ACC112 (cell line): ENCODE data around the gene FCSK.
"Not testable (repeated sequence)": the region's sequence is repeated elsewhere in the genome, so short reads cannot be mapped to it uniquely, and the experiment has no call there.

Source experiments
- H2AFZ ChIP-seq: fragments of 200-600 bp; sonication (generic); one replicate; pipeline ENCODE4 v1.6.0; 2017; ENCODE audit warnings: antibody characterized with exemption, low read length; ENCODE audit not compliant: unreplicated experiment
- H3K27ac ChIP-seq: fragments of 200-600 bp; sonication (generic); 2 replicates; pipeline ENCODE4 v1.5.1; 2014; ENCODE audit warnings: low read depth, mild to moderate bottlenecking, antibody characterized with exemption, low read length, moderate library complexity
- H3K27me3 ChIP-seq: fragments of 200-600 bp; sonication (generic); 2 replicates; pipeline ENCODE4 v1.6.1; 2014; ENCODE audit warnings: mild to moderate bottlenecking, antibody characterized with exemption, low read length, moderate library complexity, mixed read lengths; ENCODE audit not compliant: insufficient read depth
- H3K36me3 ChIP-seq: fragments of 200-600 bp; sonication (generic); 2 replicates; pipeline ENCODE4 v1.6.1; 2016; ENCODE audit warnings: mild to moderate bottlenecking, antibody characterized with exemption, low read length, moderate library complexity, mixed read lengths; ENCODE audit not compliant: insufficient read depth
- H3K4me1 ChIP-seq: fragments of 200-600 bp; sonication (generic); one replicate; pipeline ENCODE4 v1.6.1; 2016; ENCODE audit warnings: low read length, mixed read lengths; ENCODE audit not compliant: insufficient read depth, unreplicated experiment, control insufficient read depth
- H3K4me3 ChIP-seq: fragments of 200-600 bp; sonication (generic); 2 replicates; pipeline ENCODE4 v1.5.1; 2014; ENCODE audit warnings: mild to moderate bottlenecking, low read depth, low read length
- H3K79me2 ChIP-seq: fragments of 200-600 bp; sonication (generic); one replicate; pipeline ENCODE4 v1.6.0; 2016; ENCODE audit warnings: low read length; ENCODE audit not compliant: control insufficient read depth, unreplicated experiment, insufficient read depth

FCSK gene

GRCh38 chr16:70512456-70512855 lies 58.1 kb downstream of the FCSK start:
- Histone ChIP-seq H3K4me3 (no peak overlapping the region), H3K27ac (peak overlapping the region; percentile 35; the same call in 1 of the 2 replicates), H3K36me3 (peaks cover 30% of the 10 kb centered on the region), H3K79me2 (no peaks in the 10 kb centered on the region), H3K27me3 (no peaks in the 10 kb centered on the region), H3K4me1 (peaks cover 13% of the 10 kb centered on the region), H2AFZ (no peak overlapping the region)

GRCh38 chr16:70520612-70521297 lies 66.4 kb downstream of the FCSK start:
- no peak overlapping the region for H3K4me3 ChIP-seq

GRCh38 chr16:70522216-70523075 lies 68.1 kb downstream of the FCSK start:
- Histone ChIP-seq H3K79me2 (peaks cover 67% of the 10 kb centered on the region), H3K36me3 (peaks cover 12% of the 10 kb centered on the region; the same call in 1 of the 2 replicates), H3K4me3 (peak overlapping the region; percentile 99), H3K27me3 (no peaks in the 10 kb centered on the region), H2AFZ (peak overlapping the region; percentile 37), H3K27ac (peak overlapping the region; percentile 92), H3K4me1 (peaks cover 31% of the 10 kb centered on the region)

More at GRCh38 chr16:70520612-70521297, 66.4 kb downstream of the FCSK start:
- Histone ChIP-seq H3K27me3 (no peaks in the 10 kb centered on the region), H3K4me1 (peaks cover 18% of the 10 kb centered on the region), H3K36me3 (peaks cover 4% of the 10 kb centered on the region; the same call in 1 of the 2 replicates), H3K79me2 (peaks cover 52% of the 10 kb centered on the region), H2AFZ (no peak overlapping the region), H3K27ac (peak overlapping the region; percentile 11)

- Histone ChIP-seq H3K4me3 (peak within 1 kb of the TSS; percentile 99), H3K4me1 (peaks cover 32% of the 10 kb centered on the region), H3K36me3 (peaks cover 14% of the 10 kb centered on the region; the same call in 1 of the 2 replicates), H2AFZ (peak within 1 kb of the TSS; percentile 99), H3K27me3 (no peaks in the 10 kb centered on the region), H3K27ac (peak within 1 kb of the TSS; percentile 92), H3K79me2 (peaks cover 75% of the 10 kb centered on the region)
Measured at GRCh38 chr16:70523076-70523742, 68.8 kb downstream of the FCSK start, which contains the start of gene COG4. COG4 (minus strand) TSS chr16:70523554; CDS start chr16:70523543, 11 bp downstream.

- Histone ChIP-seq H3K27me3 (no peaks in the 10 kb centered on the region), H3K4me3 (peak within 1 kb of the TSS; percentile 99), H3K27ac (peak within 1 kb of the TSS; percentile 92), H3K36me3 (peaks cover 17% of the 10 kb centered on the region), H3K4me1 (peaks cover 36% of the 10 kb centered on the region), H3K79me2 (peaks cover 80% of the 10 kb centered on the region), H2AFZ (peak within 1 kb of the TSS; percentile 99)
Measured at GRCh38 chr16:70523743-70524398, 69.5 kb downstream of the FCSK start, which contains the start of gene SF3B3. SF3B3 (plus strand) TSS chr16:70523816; CDS start chr16:70526657, 2,841 bp downstream.

GRCh38 chr16:70524399-70524825 lies 70.0 kb downstream of the FCSK start:
- H3K27ac ChIP-seq = peak overlapping the region; percentile 92
- peaks cover 41% of the 10 kb centered on the region for H3K4me1 ChIP-seq
- peaks cover 86% of the 10 kb centered on the region for H3K79me2 ChIP-seq
- H3K36me3 ChIP-seq = peaks cover 21% of the 10 kb centered on the region
- H3K27me3 ChIP-seq = not testable (repeated sequence)
- H2AFZ ChIP-seq = peak overlapping the region; percentile 99
- peak overlapping the region; percentile 99 for H3K4me3 ChIP-seq

- H3K79me2 ChIP-seq = peaks cover 86% of the 10 kb centered on the region
- peak overlapping the region; percentile 17; the same call in 1 of the 2 replicates for H3K27ac ChIP-seq
- no peak overlapping the region for H2AFZ ChIP-seq
- no peaks in the 10 kb centered on the region for H3K27me3 ChIP-seq
- H3K4me1 ChIP-seq = peaks cover 29% of the 10 kb centered on the region
- peaks cover 26% of the 10 kb centered on the region for H3K36me3 ChIP-seq
- H3K4me3 ChIP-seq = peak overlapping the region; percentile 99
Measured at GRCh38 chr16:70526403-70526802, 72.0 kb downstream of the FCSK start.

GRCh38 chr16:70527315-70527996 lies 73.1 kb downstream of the FCSK start:
- H3K27me3 ChIP-seq = no peaks in the 10 kb centered on the region
- peak overlapping the region; percentile 17; the same call in 1 of the 2 replicates for H3K27ac ChIP-seq
- H3K79me2 ChIP-seq = peaks cover 84% of the 10 kb centered on the region
- H3K4me1 ChIP-seq = peaks cover 24% of the 10 kb centered on the region
- H2AFZ ChIP-seq = no peak overlapping the region
- peak overlapping the region; percentile 99 for H3K4me3 ChIP-seq
- peaks cover 34% of the 10 kb centered on the region for H3K36me3 ChIP-seq

- H3K4me3 ChIP-seq = peak overlapping the region; percentile 23
- H3K27me3 ChIP-seq = no peaks in the 10 kb centered on the region
- peaks cover 49% of the 10 kb centered on the region for H3K36me3 ChIP-seq
- H3K79me2 ChIP-seq = peaks cover 86% of the 10 kb centered on the region
- H3K4me1 ChIP-seq = peaks cover 23% of the 10 kb centered on the region
- no peak overlapping the region for H2AFZ ChIP-seq
- peak overlapping the region; percentile 64 for H3K27ac ChIP-seq
Measured at GRCh38 chr16:70529051-70529777, 74.8 kb downstream of the FCSK start.
